Measurements from ENCODE around the gene MROH9.
"Not testable (repeated sequence)": the region's sequence is repeated elsewhere in the genome, so short reads cannot be mapped to it uniquely, and the experiment has no call there.

The MROH9 gene

GRCh38 chr1:170935231-170935630 is at the start of gene MROH9:
Gene MROH9, plus strand, starts transcription at chr1:170935534. Its CDS starts 10,023 bp downstream, at chr1:170945557.
- no peak for DNase-seq
- TF ChIP-seq GATA1 (IDR thresholded peaks at IDR 0.05; ENCODE audit: low read depth, low read length) (no peak), POLR2A (IDR thresholded peaks at IDR 0.05; ENCODE audit: low read length) (no peak)

- DNase-seq, result no peak
- no peak for TF ChIP-seq POLR2A (IDR thresholded peaks at IDR 0.05; ENCODE audit: low read length)
- no peak for TF ChIP-seq GATA1 (IDR thresholded peaks at IDR 0.05; ENCODE audit: low read depth, low read length)
Measured at GRCh38 chr1:170885551-170885950, 49.8 kb upstream of the MROH9 start.

- TF ChIP-seq GATA1 (IDR thresholded peaks at IDR 0.05; ENCODE audit: low read depth, low read length) (no peak), POLR2A (IDR thresholded peaks at IDR 0.05; ENCODE audit: low read length) (no peak)
- DNase-seq, result no peak
Measured at GRCh38 chr1:170886460-170886859, 48.9 kb upstream of the MROH9 start.

- TF ChIP-seq GATA1 (IDR thresholded peaks at IDR 0.05; ENCODE audit: low read depth, low read length), result no peak
- no peak for TF ChIP-seq POLR2A (IDR thresholded peaks at IDR 0.05; ENCODE audit: low read length)
- no peak for DNase-seq
Measured at GRCh38 chr1:170887726-170888125, 47.6 kb upstream of the MROH9 start.

GRCh38 chr1:170891872-170892271 is 43.5 kb upstream of the MROH9 start:
- TF ChIP-seq GATA1 (IDR thresholded peaks at IDR 0.05; ENCODE audit: low read depth, low read length) (no peak), POLR2A (IDR thresholded peaks at IDR 0.05; ENCODE audit: low read length) (no peak)
- DNase-seq, result no peak

- TF ChIP-seq GATA1 (IDR thresholded peaks at IDR 0.05; ENCODE audit: low read depth, low read length) (no peak), POLR2A (IDR thresholded peaks at IDR 0.05; ENCODE audit: low read length) (no peak)
- DNase-seq, result no peak
Measured at GRCh38 chr1:170893655-170894297, 41.6 kb upstream of the MROH9 start.

- TF ChIP-seq POLR2A (IDR thresholded peaks at IDR 0.05; ENCODE audit: low read length) (no peak), GATA1 (IDR thresholded peaks at IDR 0.05; ENCODE audit: low read depth, low read length) (no peak)
- no peak for DNase-seq
Measured at GRCh38 chr1:170903961-170904360, 31.4 kb upstream of the MROH9 start.

GRCh38 chr1:170908942-170909341 is 26.4 kb upstream of the MROH9 start:
- no peak for TF ChIP-seq POLR2A (IDR thresholded peaks at IDR 0.05; ENCODE audit: low read length)
- TF ChIP-seq GATA1 (IDR thresholded peaks at IDR 0.05; ENCODE audit: low read depth, low read length), result no peak
- DNase-seq, result no peak

- no peak for DNase-seq
- TF ChIP-seq GATA1 (IDR thresholded peaks at IDR 0.05; ENCODE audit: low read depth, low read length), result no peak
- TF ChIP-seq POLR2A (IDR thresholded peaks at IDR 0.05; ENCODE audit: low read length), result no peak
Measured at GRCh38 chr1:170910273-170910672, 25.1 kb upstream of the MROH9 start.

- no peak for DNase-seq
- TF ChIP-seq POLR2A (IDR thresholded peaks at IDR 0.05; ENCODE audit: low read length) (no peak), GATA1 (IDR thresholded peaks at IDR 0.05; ENCODE audit: low read depth, low read length) (no peak)
Measured at GRCh38 chr1:170917373-170917772, 18.0 kb upstream of the MROH9 start.

GRCh38 chr1:170924656-170925055 is 10.7 kb upstream of the MROH9 start:
- not testable (repeated sequence) for DNase-seq

- no peak for DNase-seq
- TF ChIP-seq GATA1 (IDR thresholded peaks at IDR 0.05; ENCODE audit: low read depth, low read length) (no peak), POLR2A (IDR thresholded peaks at IDR 0.05; ENCODE audit: low read length) (no peak)
Measured at GRCh38 chr1:170927955-170928840, 7.1 kb upstream of the MROH9 start.

- DNase-seq, result no peak
- TF ChIP-seq GATA1 (IDR thresholded peaks at IDR 0.05; ENCODE audit: low read depth, low read length) (no peak), POLR2A (IDR thresholded peaks at IDR 0.05; ENCODE audit: low read length) (no peak)
Measured at GRCh38 chr1:170929412-170929834, 5.9 kb upstream of the MROH9 start.

GRCh38 chr1:170929835-170930554 is 5.3 kb upstream of the MROH9 start:
- peak; percentile 14 to 53 for DNase-seq
- TF ChIP-seq POLR2A (IDR thresholded peaks at IDR 0.05; ENCODE audit: low read length) (no peak), GATA1 (IDR thresholded peaks at IDR 0.05; ENCODE audit: low read depth, low read length) (no peak)
